HepG2 (cell line): ENCODE data around the gene APOC4. TPM values are rescaled to one million over a fixed set of nuclear protein-coding genes. Genes with fewer than 3 reads are reported as not detected.
A peak's percentile ranks its signal among the peaks of the same experiment; 100 is the strongest.

Experiments
- AGO1 ChIP-seq: fragments of 200-400 bp; formaldehyde crosslinking; IDR thresholded peaks from 2 replicates; pipeline ENCODE4 v1.6.1; 2017; ENCODE audit warnings: mild to moderate bottlenecking, low read depth, low read length, moderate library complexity; ENCODE audit not compliant: poor library complexity, severe bottlenecking
- CEBPB ChIP-seq: IDR thresholded peaks from 2 replicates; pipeline ENCODE4 v1.6.1; 2011; ENCODE audit warnings: low read depth, low read length, improper control_type of control experiment, borderline replicate concordance
- EED ChIP-seq: sonication (generic); formaldehyde crosslinking; IDR thresholded peaks from 2 replicates; pipeline ENCODE4 v1.5.0; 2020; ENCODE audit warnings: mild to moderate bottlenecking, missing genetic modification reagents
- ELF3 ChIP-seq: IDR thresholded peaks from 2 replicates; pipeline ENCODE4 v1.6.1; 2016; ENCODE audit warnings: missing genetic modification reagents, missing compliant biosample characterization
- ELF4 ChIP-seq: sonication (generic); formaldehyde crosslinking; IDR thresholded peaks from 2 replicates; pipeline ENCODE4 v1.5.0; 2020; ENCODE audit warnings: missing genetic modification reagents, mild to moderate bottlenecking, moderate library complexity, borderline replicate concordance
- HNF1B ChIP-seq: sonication (generic); formaldehyde crosslinking; IDR thresholded peaks from 2 replicates; pipeline ENCODE4 v1.5.1; 2020; ENCODE audit warnings: mild to moderate bottlenecking, moderate library complexity, missing genetic modification reagents
- ISX ChIP-seq: sonication (generic); formaldehyde crosslinking; conservative IDR thresholded peaks from 2 replicates; pipeline ENCODE4 v1.5.0; 2020; ENCODE audit warnings: missing genetic modification reagents
- PATZ1 ChIP-seq: sonication (generic); formaldehyde crosslinking; IDR thresholded peaks from 2 replicates; pipeline ENCODE4 v1.4.0; 2020; ENCODE audit warnings: missing genetic modification reagents
- PCBP1 ChIP-seq: fragments of 200-400 bp; formaldehyde crosslinking; IDR thresholded peaks from 2 replicates; pipeline ENCODE4 v1.6.1; 2017; ENCODE audit warnings: mild to moderate bottlenecking, low read depth, low read length, borderline replicate concordance
- POLR2AphosphoS5 ChIP-seq: IDR thresholded peaks from 2 replicates; pipeline ENCODE4 v1.6.1; 2012; ENCODE audit warnings: low read depth, low read length
- PTBP1 ChIP-seq: fragments of 200-400 bp; formaldehyde crosslinking; IDR thresholded peaks from 2 replicates; pipeline ENCODE4 v1.6.1; 2018; ENCODE audit warnings: low read length, low read depth; ENCODE audit not compliant: poor library complexity, severe bottlenecking
- RFX3 ChIP-seq: IDR thresholded peaks from 2 replicates; pipeline ENCODE4 v1.6.1; 2016; ENCODE audit warnings: missing biosample characterization, missing genetic modification reagents
- RFXAP ChIP-seq: sonication (generic); formaldehyde crosslinking; IDR thresholded peaks from 2 replicates; pipeline ENCODE4 v1.4.0; 2020; ENCODE audit warnings: missing genetic modification reagents, borderline replicate concordance
- SOX5 ChIP-seq: IDR thresholded peaks from 2 replicates; pipeline ENCODE4 v1.6.1; 2016; ENCODE audit warnings: borderline replicate concordance
- ZBTB33 ChIP-seq: sonication (generic); formaldehyde crosslinking; IDR thresholded peaks from 2 replicates; pipeline ENCODE4 v1.4.0; 2020; ENCODE audit warnings: missing genetic modification reagents
- ZEB1 ChIP-seq: IDR thresholded peaks from 2 replicates; pipeline ENCODE4 v1.6.1; 2012; ENCODE audit warnings: mild to moderate bottlenecking, low read depth, inconsistent platforms; ENCODE audit not compliant: insufficient replicate concordance
- ZGPAT ChIP-seq: IDR thresholded peaks from 2 replicates; pipeline ENCODE4 v1.6.1; 2016; ENCODE audit warnings: mild to moderate bottlenecking
- ZNF263 ChIP-seq: sonication (generic); formaldehyde crosslinking; IDR thresholded peaks from 2 replicates; pipeline ENCODE4 v1.4.0; 2020; ENCODE audit warnings: missing genetic modification reagents
- ZNF3 ChIP-seq: IDR thresholded peaks from 2 replicates; pipeline ENCODE4 v1.7.0; 2017; ENCODE audit warnings: inconsistent platforms
- ZNF367 ChIP-seq: sonication (generic); formaldehyde crosslinking; IDR thresholded peaks from 2 replicates; pipeline ENCODE4 v1.4.0; 2020; ENCODE audit warnings: missing genetic modification reagents, borderline replicate concordance
- ZNF414 ChIP-seq: sonication (generic); formaldehyde crosslinking; IDR thresholded peaks from 2 replicates; pipeline ENCODE4 v1.5.0; 2020; ENCODE audit warnings: missing genetic modification reagents
- ZNF431 ChIP-seq: sonication (generic); formaldehyde crosslinking; IDR thresholded peaks from 2 replicates; pipeline ENCODE4 v1.9.0; 2022; ENCODE audit warnings: missing genetic modification reagents, low read depth, mild to moderate bottlenecking, borderline replicate concordance
- ZNF510 ChIP-seq: sonication (generic); formaldehyde crosslinking; IDR thresholded peaks from 2 replicates; pipeline ENCODE4 v1.4.0; 2020; ENCODE audit warnings: low read depth, mild to moderate bottlenecking, missing genetic modification reagents
- ZNF775 ChIP-seq: sonication (generic); formaldehyde crosslinking; IDR thresholded peaks from 2 replicates; pipeline ENCODE4 v1.4.0; 2020; ENCODE audit warnings: missing genetic modification reagents, mild to moderate bottlenecking, moderate library complexity, borderline replicate concordance
- ZSCAN25 ChIP-seq: sonication (generic); formaldehyde crosslinking; IDR thresholded peaks from 2 replicates; pipeline ENCODE4 v1.8.0; 2022; ENCODE audit warnings: mild to moderate bottlenecking, missing genetic modification reagents
- polyA plus RNA-seq, 8 experiments: library from polyadenylated mRNA; depleted of rRNA in 3 of 8; stranded (reverse) in 7 of 8; unstranded in 1 of 8; fragments of >200 nt; fragmentation: Illumina TruSeq in 4 of 8; extraction: Trizol in 4 of 8; gene quantifications; 2 replicates each; pipeline versions ENCODE4 v1.2.1 to v1.2.3, GENCODE V29; 2011 to 2016; ENCODE audit warnings: low read depth in 4 of 8, missing spikeins in 1 of 8, mixed read lengths in 1 of 8; ENCODE audit not compliant: insufficient read depth in 1 of 8
- total RNA-seq, 5 experiments: library from RNA; depleted of rRNA; stranded (reverse); fragments of >200 nt; fragmentation: Illumina TruSeq; extraction: Trizol; gene quantifications; 2 replicates each; pipeline ENCODE4 v1.2.3, GENCODE V29; 2016; ENCODE audit warnings: low read depth in 1 of 5

Gene APOC4
- total and polyA plus RNA-seq, 2 of the 13 experiments (the other 11 are each of a cell fraction or from before 2014, with no cell fraction given): 0.46 TPM; not detected in 1

- TF ChIP-seq PATZ1 (CRISPR knock-in tag) (no peak), ZNF367 (CRISPR knock-in tag) (no peak), ZNF3 (CRISPR knock-in tag) (no peak), PCBP1 (no peak), ZNF775 (CRISPR knock-in tag) (no peak), EED (no peak), SOX5 (CRISPR knock-in tag) (no peak), RFXAP (CRISPR knock-in tag) (no peak), ZNF431 (no peak), ZNF510 (CRISPR knock-in tag) (no peak), ELF3 (CRISPR knock-in tag) (no peak), ZBTB33 (CRISPR knock-in tag) (no peak), ZNF414 (CRISPR knock-in tag) (no peak), HNF1B (no peak), ZNF263 (CRISPR knock-in tag) (no peak), ZGPAT (CRISPR knock-in tag) (0 out of 2 replicates have a peak, but pooled peaks have one; percentile 24), RFX3 (no peak), POLR2AphosphoS5 (peak; percentile 24; the same call in 1 of the 2 replicates), PTBP1 (no peak), ISX (CRISPR knock-in tag) (no peak), ZEB1 (no peak), CEBPB (no peak), ZSCAN25 (CRISPR knock-in tag) (no peak), AGO1 (no peak), ELF4 (no peak)
Measured at GRCh38 chr19:44909775-44910174, 32.3 kb upstream of the APOC4 start (continued).
